Subcutaneous abdominal adipose tissue (tissue), 5 donors: ENCODE measurements around the gene LYPD4.

Source experiments
- H3K27ac ChIP-seq: one replicate; pipeline ENCODE4 v1.7.0; 2013; ENCODE audit warnings: low read depth, mild to moderate bottlenecking, inconsistent platforms, low read length, moderate library complexity
- H3K27me3 ChIP-seq, 5 donors: one replicate each; pipeline ENCODE4 v1.7.0; 2013; ENCODE audit warnings: low read length in 5 of 5, inconsistent platforms in 1 of 5; ENCODE audit not compliant: control insufficient read depth in 5 of 5, insufficient read depth in 4 of 5
- H3K36me3 ChIP-seq, 5 donors: one replicate each; pipeline ENCODE4 v1.7.0; 2013; ENCODE audit warnings: low read length in 5 of 5; ENCODE audit not compliant: control insufficient read depth in 5 of 5, insufficient read depth in 5 of 5
- H3K4me1 ChIP-seq, 5 donors: one replicate each; pipeline ENCODE4 v1.7.0; 2013; ENCODE audit warnings: low read length in 5 of 5, mild to moderate bottlenecking in 3 of 5, moderate library complexity in 1 of 5; ENCODE audit not compliant: control insufficient read depth in 5 of 5, insufficient read depth in 5 of 5
- H3K4me3 ChIP-seq, 5 donors: one replicate each; pipeline ENCODE4 v1.7.0; 2013; ENCODE audit warnings: low read length in 5 of 5, low read depth in 1 of 5
- H3K9ac ChIP-seq, 5 donors: one replicate each; pipeline ENCODE4 v1.7.0; 2013; ENCODE audit warnings: low read length in 5 of 5, mild to moderate bottlenecking in 4 of 5, moderate library complexity in 3 of 5
- H3K9me3 ChIP-seq, 5 donors: one replicate each; pipeline ENCODE4 v1.7.0; 2013; ENCODE audit warnings: low read length in 5 of 5; ENCODE audit not compliant: control insufficient read depth in 5 of 5
- donor health status: healthy.
- donor health status: healthy.
- donor health status: healthy.
- donor health status: healthy.
- donor health status: healthy.

LYPD4 gene

GRCh38 chr19:41837981-41838708 lies 6.3 kb downstream of the LYPD4 start:
- Histone ChIP-seq H3K36me3 (no peaks in the 10 kb centered on the region), H3K27me3 (peaks cover 9 to 26% (median 24%) of the 10 kb centered on the region in 5 donors), H3K9ac (no peak overlapping the region), H3K4me3 (no peak overlapping the region), H3K27ac (no peak overlapping the region), H3K9me3 (no peaks in the 10 kb centered on the region), H3K4me1 (no peaks in the 10 kb centered on the region)

GRCh38 chr19:41821003-41821735 lies 23.3 kb downstream of the LYPD4 start:
- no peak overlapping the region for H3K9ac ChIP-seq
- H3K4me1 ChIP-seq, result no peaks in the 10 kb centered on the region
- H3K9me3 ChIP-seq, result no peaks in the 10 kb centered on the region
- no peak overlapping the region for H3K4me3 ChIP-seq
- H3K27me3 ChIP-seq, result peaks cover 0 to 7% (median 3%) of the 10 kb centered on the region in 5 donors
- H3K27ac ChIP-seq, result no peak overlapping the region
- no peaks in the 10 kb centered on the region for H3K36me3 ChIP-seq

- H3K4me3 ChIP-seq, result no peak overlapping the region
- no peaks in the 10 kb centered on the region for H3K9me3 ChIP-seq
- peaks cover under 1 to 7% (median 6%) of the 10 kb centered on the region in 5 donors for H3K27me3 ChIP-seq
- H3K36me3 ChIP-seq, result no peaks in the 10 kb centered on the region
- H3K4me1 ChIP-seq, result no peaks in the 10 kb centered on the region
- no peak overlapping the region for H3K9ac ChIP-seq
- H3K27ac ChIP-seq, result no peak overlapping the region
These were observed 27.7 kb downstream of the LYPD4 start for GRCh38 chr19:41816761-41817160.

GRCh38 chr19:41815301-41815700 lies 29.2 kb downstream of the LYPD4 start:
- no peak overlapping the region for H3K9ac ChIP-seq

GRCh38 chr19:41813911-41814310 lies 30.6 kb downstream of the LYPD4 start:
- Histone ChIP-seq H3K9me3 (no peaks in the 10 kb centered on the region), H3K36me3 (no peaks in the 10 kb centered on the region), H3K4me1 (peaks cover 0 to 13% (median 0%) of the 10 kb centered on the region in 5 donors), H3K9ac (no peak overlapping the region), H3K27ac (no peak overlapping the region), H3K4me3 (no peak overlapping the region), H3K27me3 (peaks cover 2 to 15% (median 11%) of the 10 kb centered on the region in 5 donors)

More at GRCh38 chr19:41815301-41815700, 29.2 kb downstream of the LYPD4 start:
- Histone ChIP-seq H3K4me3 (no peak overlapping the region), H3K36me3 (no peaks in the 10 kb centered on the region), H3K9me3 (no peaks in the 10 kb centered on the region), H3K27ac (no peak overlapping the region), H3K4me1 (peaks cover 0 to 9% (median 0%) of the 10 kb centered on the region in 5 donors), H3K27me3 (peaks cover under 1 to 7% (median 4%) of the 10 kb centered on the region in 5 donors)

- no peaks in the 10 kb centered on the region for H3K9me3 ChIP-seq
These were observed 32.5 kb downstream of the LYPD4 start for GRCh38 chr19:41811981-41812380.

GRCh38 chr19:41811036-41811435 lies 33.4 kb downstream of the LYPD4 start:
- H3K9me3 ChIP-seq, result no peaks in the 10 kb centered on the region
- H3K27ac ChIP-seq, result no peak overlapping the region
- no peak overlapping the region for H3K9ac ChIP-seq
- no peaks in the 10 kb centered on the region for H3K36me3 ChIP-seq
- peaks cover 9 to 20% (median 16%) of the 10 kb centered on the region in 5 donors for H3K27me3 ChIP-seq
- H3K4me3 ChIP-seq, result no peak overlapping the region
- peaks cover 0 to 22% (median 4%) of the 10 kb centered on the region in 5 donors for H3K4me1 ChIP-seq

More at GRCh38 chr19:41811981-41812380, 32.5 kb downstream of the LYPD4 start:
- H3K4me1 ChIP-seq, result peaks cover 0 to 22% (median 4%) of the 10 kb centered on the region in 5 donors
- no peaks in the 10 kb centered on the region for H3K36me3 ChIP-seq
- H3K27ac ChIP-seq, result no peak overlapping the region
- H3K27me3 ChIP-seq, result peaks cover 9 to 20% (median 16%) of the 10 kb centered on the region in 5 donors
- H3K9ac ChIP-seq, result no peak overlapping the region
- no peak overlapping the region for H3K4me3 ChIP-seq

- H3K36me3 ChIP-seq, result no peaks in the 10 kb centered on the region
- H3K27me3 ChIP-seq, result peaks cover 9 to 20% (median 16%) of the 10 kb centered on the region in 5 donors
- no peak overlapping the region for H3K9ac ChIP-seq
- H3K27ac ChIP-seq, result no peak overlapping the region
- peaks cover 0 to 22% (median 4%) of the 10 kb centered on the region in 5 donors for H3K4me1 ChIP-seq
- H3K9me3 ChIP-seq, result no peaks in the 10 kb centered on the region
- H3K4me3 ChIP-seq, result no peak overlapping the region
These were observed 34.2 kb downstream of the LYPD4 start for GRCh38 chr19:41810301-41810700.

GRCh38 chr19:41808663-41809566 lies 35.6 kb downstream of the LYPD4 start:
- Histone ChIP-seq H3K27me3 (peaks cover 9 to 20% (median 16%) of the 10 kb centered on the region in 5 donors), H3K9ac (no peak overlapping the region), H3K4me3 (no peak overlapping the region), H3K9me3 (no peaks in the 10 kb centered on the region), H3K27ac (no peak overlapping the region), H3K4me1 (peaks cover 0 to 22% (median 4%) of the 10 kb centered on the region in 5 donors), H3K36me3 (no peaks in the 10 kb centered on the region)
